ENCODE data around the gene PGAM5.

The PGAM5 gene

GRCh38 chr12:132723015-132723763 is 12.5 kb downstream of the PGAM5 start:
- no peak for DNase-seq

GRCh38 chr12:132723764-132724140 is 13.1 kb downstream of the PGAM5 start:
- no peak for DNase-seq

- DNase-seq, result no peak
Measured at GRCh38 chr12:132724506-132725241, 14.0 kb downstream of the PGAM5 start.

- DNase-seq, result no peak
Measured at GRCh38 chr12:132726386-132726785, 15.7 kb downstream of the PGAM5 start.

- DNase-seq, result no peak
Measured at GRCh38 chr12:132727091-132727794, 16.6 kb downstream of the PGAM5 start.

GRCh38 chr12:132728502-132728901 is 17.9 kb downstream of the PGAM5 start:
- DNase-seq, result no peak

GRCh38 chr12:132729541-132730320 is 19.1 kb downstream of the PGAM5 start:
- no peak for DNase-seq

GRCh38 chr12:132730353-132730752 is 19.7 kb downstream of the PGAM5 start:
- DNase-seq, result no peak

- DNase-seq, result no peak
Measured at GRCh38 chr12:132731574-132731973, 20.9 kb downstream of the PGAM5 start.

- no peak for DNase-seq
Measured at GRCh38 chr12:132734206-132734605, 23.6 kb downstream of the PGAM5 start.

GRCh38 chr12:132735496-132735895 is 24.9 kb downstream of the PGAM5 start:
- DNase-seq, result no peak

- no peak for DNase-seq
Measured at GRCh38 chr12:132736378-132736777, 25.7 kb downstream of the PGAM5 start.

- no peak for DNase-seq
Measured at GRCh38 chr12:132736913-132737312, 26.3 kb downstream of the PGAM5 start.

- no peak for DNase-seq
Measured at GRCh38 chr12:132739600-132740312, 29.1 kb downstream of the PGAM5 start.

GRCh38 chr12:132740313-132740646 is 29.6 kb downstream of the PGAM5 start:
- DNase-seq, result no peak

GRCh38 chr12:132740652-132741051 is 30.0 kb downstream of the PGAM5 start:
- DNase-seq, result no peak

- no peak for DNase-seq
Measured at GRCh38 chr12:132741620-132742019, 31.0 kb downstream of the PGAM5 start.

- no peak for DNase-seq
Measured at GRCh38 chr12:132743831-132744230, 33.2 kb downstream of the PGAM5 start.

GRCh38 chr12:132746613-132747012 is 36.0 kb downstream of the PGAM5 start:
- no peak for DNase-seq

- no peak for DNase-seq
Measured at GRCh38 chr12:132747395-132747794, 36.8 kb downstream of the PGAM5 start.

- no peak for DNase-seq
Measured at GRCh38 chr12:132747896-132748295, 37.3 kb downstream of the PGAM5 start.

- no peak for DNase-seq
Measured at GRCh38 chr12:132748319-132748718, 37.7 kb downstream of the PGAM5 start.

All from NCI-H1048 (cell line).